NB4 (cell line): ENCODE data around the gene FIP1L1.
"Not testable (repeated sequence)": the region's sequence is repeated elsewhere in the genome, so short reads cannot be mapped to it uniquely, and the experiment has no call there.

Source experiments
- DNase-seq: peaks from one replicate; pipeline ENCODE4 v3.0.0; 2010; ENCODE audit warnings: low read depth
- H3K4me3 ChIP-seq: one replicate; pipeline ENCODE4 v1.5.1; 2011; ENCODE audit warnings: mild to moderate bottlenecking, low read depth, low read length, moderate library complexity
- CTCF ChIP-seq: IDR thresholded peaks from one replicate; pipeline ENCODE4 v1.5.1; 2012; ENCODE audit warnings: low read depth, low read length
- MAX ChIP-seq: IDR thresholded peaks from 2 replicates; pipeline ENCODE4 v1.6.1; 2011; ENCODE audit warnings: low read depth, low read length
- MYC ChIP-seq: IDR thresholded peaks from 2 replicates; pipeline ENCODE4 v1.6.1; 2011; ENCODE audit warnings: low read depth, low read length
- POLR2A ChIP-seq: IDR thresholded peaks from 2 replicates; pipeline ENCODE4 v1.6.1; 2011; ENCODE audit warnings: mild to moderate bottlenecking; ENCODE audit not compliant: insufficient read length; ENCODE audit errors: extremely low read depth

The FIP1L1 gene

GRCh38 chr4:53376900-53377299 lies 541 bp upstream of the FIP1L1 start:
- H3K4me3 ChIP-seq, result peak overlapping the region; percentile 94
- TF ChIP-seq MAX (no peak), CTCF (no peak), MYC (no peak), POLR2A (no peak)
- peak; percentile 11 for DNase-seq

- peak overlapping the region; percentile 94 for H3K4me3 ChIP-seq
- DNase-seq, result no peak
- TF ChIP-seq CTCF (no peak), POLR2A (no peak), MYC (no peak; the same call in 1 of the 2 replicates), MAX (no peak)
Measured at GRCh38 chr4:53378171-53378482, 686 bp downstream of the FIP1L1 start.

GRCh38 chr4:53380221-53380620 lies 2.8 kb downstream of the FIP1L1 start:
- DNase-seq, result no peak
- TF ChIP-seq MYC, result no peak
- no peak for TF ChIP-seq MAX
- TF ChIP-seq CTCF, result no peak
- no peak for TF ChIP-seq POLR2A
- peak overlapping the region; percentile 94 for H3K4me3 ChIP-seq

- not testable (repeated sequence) for H3K4me3 ChIP-seq, DNase-seq
Measured at GRCh38 chr4:53409479-53409878, 32.0 kb downstream of the FIP1L1 start.

GRCh38 chr4:53419208-53419607 lies 41.8 kb downstream of the FIP1L1 start:
- TF ChIP-seq CTCF (no peak), MYC (no peak), MAX (no peak), POLR2A (no peak)
- no peak overlapping the region for H3K4me3 ChIP-seq

GRCh38 chr4:53421791-53422190 lies 44.4 kb downstream of the FIP1L1 start:
- TF ChIP-seq MYC (no peak), CTCF (no peak), POLR2A (no peak), MAX (no peak)
- DNase-seq, result no peak
- H3K4me3 ChIP-seq, result no peak overlapping the region

More at GRCh38 chr4:53419208-53419607, 41.8 kb downstream of the FIP1L1 start:
- DNase-seq, result no peak
